PC-3 (cell line): Measurements from ENCODE around the gene TNFRSF19. TPM values are rescaled to one million over a fixed set of nuclear protein-coding genes. Genes with fewer than 3 reads are reported as not detected.

Experiments
- ATAC-seq: fragments of 200-7000 bp; cut with Tn5 transposase; 2 replicates; pipeline ENCODE4 v1.9.1; 2020; ENCODE audit warnings: mild to moderate bottlenecking, moderate library complexity
- BruUV-seq: library from RNA; stranded (reverse); fragments of 400-500 nt; replicated peaks from 2 replicates; lab custom pipeline; 2021; lab: Mats Ljungman, UMichigan
- CTCF ChIA-PET: fragments of 300-600 bp; sonication (Branson Sonifier 250); formaldehyde crosslinking; loops from one replicate; lab custom pipeline; 2022; ENCODE audit warnings: antibody characterized with exemption; lab: Charles Lee
- POLR2A ChIA-PET: fragments of 300-600 bp; sonication (Branson Sonifier 250); formaldehyde crosslinking; loops from one replicate; lab custom pipeline; 2022; ENCODE audit warnings: antibody characterized with exemption; ENCODE audit not compliant: unreplicated experiment; lab: Charles Lee
- DNase-seq: peaks from one replicate; pipeline ENCODE4 v3.0.0-alpha.2; 2015
- H2AFZ ChIP-seq: fragments of 300-600 bp; sonication (generic); 2 replicates; pipeline ENCODE4 v1.6.0; 2016; ENCODE audit warnings: antibody characterized with exemption, low read length
- H3F3A ChIP-seq: fragments of 300-600 bp; sonication (generic); one replicate; pipeline ENCODE4 v1.6.0; 2017; ENCODE audit warnings: antibody characterized with exemption, low read length, control low read depth, mild to moderate bottlenecking; ENCODE audit not compliant: unreplicated experiment
- H3K27ac ChIP-seq: fragments of 300-600 bp; sonication (generic); 2 replicates; pipeline ENCODE4 v1.5.1; 2016; ENCODE audit warnings: mild to moderate bottlenecking, low read length
- H3K27me3 ChIP-seq: fragments of 300-600 bp; sonication (generic); 2 replicates; pipeline ENCODE4 v1.6.1; 2016; ENCODE audit warnings: low read length, mixed read lengths
- H3K36me3 ChIP-seq: fragments of 300-600 bp; sonication (generic); 2 replicates; pipeline ENCODE4 v1.6.1; 2016; ENCODE audit warnings: low read depth, mixed run types, low read length, mixed read lengths
- H3K4me1 ChIP-seq: fragments of 300-600 bp; sonication (generic); 2 replicates; pipeline ENCODE4 v1.5.1; 2016; ENCODE audit warnings: low read length; ENCODE audit not compliant: insufficient read depth
- H3K4me2 ChIP-seq: fragments of 300-600 bp; sonication (generic); 2 replicates; pipeline ENCODE4 v1.6.0; 2016; ENCODE audit warnings: low read length
- H3K4me3 ChIP-seq: fragments of 300-600 bp; sonication (generic); 2 replicates; pipeline ENCODE4 v1.5.1; 2016; ENCODE audit warnings: mild to moderate bottlenecking, low read length, mixed read lengths
- H3K79me2 ChIP-seq: fragments of 300-600 bp; sonication (generic); 2 replicates; pipeline ENCODE4 v1.6.1; 2017; ENCODE audit warnings: low read length, mixed read lengths
- H3K9ac ChIP-seq: fragments of 300-600 bp; sonication (generic); 2 replicates; pipeline ENCODE4 v1.6.0; 2016; ENCODE audit warnings: mild to moderate bottlenecking, low read length
- H3K9me2 ChIP-seq: fragments of 300-600 bp; sonication (generic); replicated peaks from 2 replicates; pipeline ENCODE4 v1.6.1; 2016; ENCODE audit warnings: mixed run types, low read length, mixed read lengths
- H3K9me3 ChIP-seq: fragments of 300-600 bp; sonication (generic); 2 replicates; pipeline ENCODE4 v1.6.1; 2016; ENCODE audit warnings: low read length, mixed read lengths
- H4K20me1 ChIP-seq: fragments of 300-600 bp; sonication (generic); 2 replicates; pipeline ENCODE4 v1.6.1; 2016; ENCODE audit warnings: low read length, mixed read lengths
- EZH2 ChIP-seq: fragments of 300-600 bp; sonication (generic); IDR thresholded peaks from one replicate; pipeline ENCODE4 v1.6.1; 2017; ENCODE audit warnings: antibody characterized with exemption, mild to moderate bottlenecking, low read length; ENCODE audit not compliant: unreplicated experiment
- EZH2phosphoT487 ChIP-seq: fragments of 300-600 bp; sonication (generic); IDR thresholded peaks from 2 replicates; pipeline ENCODE4 v1.6.1; 2018; ENCODE audit warnings: mild to moderate bottlenecking, antibody characterized with exemption, low read length, borderline replicate concordance
- intact Hi-C: fragments of 100-400 bp; cut with micrococcal nuclease; formaldehyde crosslinking; loops from 2 replicates; pipeline ENCODE4 v1.9.0; 2023
- total RNA-seq: library from RNA; depleted of rRNA; stranded (reverse); fragments of >200 nt; gene quantifications from 2 replicates; pipeline ENCODE4 v1.2.3, GENCODE V29; 2014
- TF ChIP-seq, protein P1 (sequence below): fragments of 300-600 bp; sonication (generic); conservative IDR thresholded peaks from 2 replicates; pipeline ENCODE4 v1.5.1; 2017; ENCODE audit warnings: antibody characterized with exemption, low read depth, mild to moderate bottlenecking, low read length

Gene TNFRSF19
- total RNA-seq, 1 experiment from 2014 or later: 6.1 TPM

GRCh38 chr13:23687614-23688013 is 117.4 kb downstream of the TNFRSF19 start:
- Histone ChIP-seq H3F3A (no peaks in the 10 kb centered on the region), H3K4me1 (0 out of 2 replicates have a peak, but pooled peaks cover 8% of the 10 kb centered on the region), H3K9ac (no peak overlapping the region), H4K20me1 (no peaks in the 10 kb centered on the region), H2AFZ (no peak overlapping the region), H3K4me2 (no peak overlapping the region), H3K27me3 (no peaks in the 10 kb centered on the region), H3K36me3 (no peaks in the 10 kb centered on the region), H3K27ac (no peak overlapping the region), H3K4me3 (no peak overlapping the region), H3K9me3 (no peaks in the 10 kb centered on the region), H3K79me2 (no peaks in the 10 kb centered on the region), H3K9me2 (no peaks in the 10 kb centered on the region)
- CTCF ChIA-PET: no interaction called here
- BruUV-seq: no TSS peak
- intact Hi-C loops: no loop called here
- POLR2A ChIA-PET: no interaction called here
- TF ChIP-seq EZH2 (no peak), EZH2phosphoT487 (no peak)
- TF ChIP-seq, protein P1, sequence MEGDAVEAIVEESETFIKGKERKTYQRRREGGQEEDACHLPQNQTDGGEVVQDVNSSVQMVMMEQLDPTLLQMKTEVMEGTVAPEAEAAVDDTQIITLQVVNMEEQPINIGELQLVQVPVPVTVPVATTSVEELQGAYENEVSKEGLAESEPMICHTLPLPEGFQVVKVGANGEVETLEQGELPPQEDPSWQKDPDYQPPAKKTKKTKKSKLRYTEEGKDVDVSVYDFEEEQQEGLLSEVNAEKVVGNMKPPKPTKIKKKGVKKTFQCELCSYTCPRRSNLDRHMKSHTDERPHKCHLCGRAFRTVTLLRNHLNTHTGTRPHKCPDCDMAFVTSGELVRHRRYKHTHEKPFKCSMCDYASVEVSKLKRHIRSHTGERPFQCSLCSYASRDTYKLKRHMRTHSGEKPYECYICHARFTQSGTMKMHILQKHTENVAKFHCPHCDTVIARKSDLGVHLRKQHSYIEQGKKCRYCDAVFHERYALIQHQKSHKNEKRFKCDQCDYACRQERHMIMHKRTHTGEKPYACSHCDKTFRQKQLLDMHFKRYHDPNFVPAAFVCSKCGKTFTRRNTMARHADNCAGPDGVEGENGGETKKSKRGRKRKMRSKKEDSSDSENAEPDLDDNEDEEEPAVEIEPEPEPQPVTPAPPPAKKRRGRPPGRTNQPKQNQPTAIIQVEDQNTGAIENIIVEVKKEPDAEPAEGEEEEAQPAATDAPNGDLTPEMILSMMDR: no peak
- no peak for DNase-seq
- ATAC-seq: no peak

DNA sequence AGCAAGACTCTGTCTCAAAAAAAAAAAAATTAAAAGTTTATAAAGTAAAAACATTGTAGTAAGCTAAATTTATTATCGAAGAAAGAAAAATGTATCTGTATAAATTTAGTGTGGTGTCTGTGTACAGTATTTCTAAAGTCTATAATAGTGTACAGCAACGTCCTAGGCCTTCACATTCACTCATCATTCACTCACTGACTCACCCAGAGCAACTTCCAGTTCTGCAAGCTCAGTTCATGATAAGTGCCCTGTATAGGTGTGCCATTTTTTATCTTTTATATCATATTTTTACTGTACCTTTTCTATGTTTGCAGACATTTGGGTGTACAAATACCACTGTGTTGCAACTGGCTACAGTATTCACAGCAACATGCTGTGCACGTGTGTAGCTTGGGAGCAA is 118.1 kb downstream of the TNFRSF19 start:
- DNase-seq: peak; percentile 57
- no peak overlapping the region for H3K27ac ChIP-seq
- no TSS peak for BruUV-seq

DNA sequence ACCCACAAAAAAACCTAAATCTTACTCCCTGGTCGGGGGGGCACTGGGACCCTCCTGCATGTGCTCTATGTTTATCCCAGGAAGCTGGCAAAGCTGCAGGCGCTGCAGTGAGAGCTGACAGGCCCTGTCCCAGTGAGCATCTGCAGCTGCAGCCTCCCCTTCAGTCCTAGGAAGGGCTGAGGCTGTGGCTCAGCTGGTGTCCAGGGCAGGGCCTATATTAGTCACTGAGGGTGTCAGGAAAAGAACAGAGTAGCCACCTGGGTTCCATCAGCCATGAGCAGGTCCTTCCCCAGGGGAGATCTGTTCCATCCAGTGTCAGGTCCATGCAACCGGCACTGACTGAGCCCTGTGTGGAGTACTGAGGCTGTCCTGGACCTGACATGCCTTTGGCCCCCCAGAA is 120.5 kb downstream of the TNFRSF19 start:
- CTCF ChIA-PET: no interaction called here
- Histone ChIP-seq H3F3A (no peaks in the 10 kb centered on the region), H3K9me2 (no peaks in the 10 kb centered on the region), H3K9me3 (no peaks in the 10 kb centered on the region), H2AFZ (no peak overlapping the region), H3K36me3 (no peaks in the 10 kb centered on the region), H3K9ac (no peak overlapping the region), H3K79me2 (no peaks in the 10 kb centered on the region), H3K4me2 (no peak overlapping the region), H3K4me1 (0 out of 2 replicates have a peak, but pooled peaks cover 8% of the 10 kb centered on the region), H3K27ac (no peak overlapping the region), H3K27me3 (no peaks in the 10 kb centered on the region), H3K4me3 (no peak overlapping the region), H4K20me1 (no peaks in the 10 kb centered on the region)
- ATAC-seq (no peak), DNase-seq (no peak)
- intact Hi-C loops: no loop called here
- TF ChIP-seq, protein P1: no peak
- TF ChIP-seq EZH2: no peak
- TF ChIP-seq EZH2phosphoT487: no peak
- POLR2A ChIA-PET: no interaction called here
- no TSS peak for BruUV-seq

More for the DNA sequence above, 118.1 kb downstream of the TNFRSF19 start:
- no peaks in the 10 kb centered on the region for H3K36me3 ChIP-seq
- intact Hi-C loops: no loop called here
- CTCF ChIA-PET: no interaction called here
- no peak overlapping the region for H3K4me3 ChIP-seq
- H2AFZ ChIP-seq: no peak overlapping the region
- POLR2A ChIA-PET: no interaction called here
- no peaks in the 10 kb centered on the region for H3K79me2 ChIP-seq
- no peak overlapping the region for H3K9ac ChIP-seq
- H3K9me3 ChIP-seq: no peaks in the 10 kb centered on the region
- H3K4me1 ChIP-seq: 0 out of 2 replicates have a peak, but pooled peaks cover 8% of the 10 kb centered on the region
- H3K4me2 ChIP-seq: no peak overlapping the region
- ATAC-seq: peak; percentile 73
- H3K27me3 ChIP-seq: no peaks in the 10 kb centered on the region
- TF ChIP-seq EZH2 (no peak), EZH2phosphoT487 (no peak)
- TF ChIP-seq, protein P1: no peak
- no peaks in the 10 kb centered on the region for H4K20me1 ChIP-seq
- no peaks in the 10 kb centered on the region for H3K9me2 ChIP-seq
- H3F3A ChIP-seq: no peaks in the 10 kb centered on the region
